Measurements from ENCODE around the gene ARV1.
"Not testable (repeated sequence)": the region's sequence is repeated elsewhere in the genome, so short reads cannot be mapped to it uniquely, and the experiment has no call there.

Gene ARV1

GRCh38 chr1:231041719-231042261 is 62.9 kb downstream of the ARV1 start:
- DNase-seq (ENCODE audit: low spot score), result no peak

GRCh38 chr1:231044588-231044987 is 65.7 kb downstream of the ARV1 start:
- no peak for DNase-seq (ENCODE audit: low spot score)

GRCh38 chr1:231045286-231045685 is 66.4 kb downstream of the ARV1 start:
- no peak for DNase-seq (ENCODE audit: low spot score)

- not testable (repeated sequence) for DNase-seq (ENCODE audit: low spot score)
Observed at GRCh38 chr1:231045921-231046729, 67.2 kb downstream of the ARV1 start.

GRCh38 chr1:231046730-231047395 is 68.0 kb downstream of the ARV1 start:
- no peak for DNase-seq (ENCODE audit: low spot score)

GRCh38 chr1:231047529-231047928 is 68.6 kb downstream of the ARV1 start:
- not testable (repeated sequence) for DNase-seq (ENCODE audit: low spot score)

GRCh38 chr1:231048419-231048818 is 69.5 kb downstream of the ARV1 start:
- DNase-seq (ENCODE audit: low spot score), result not testable (repeated sequence)

GRCh38 chr1:231049121-231049979 is 70.5 kb downstream of the ARV1 start:
- DNase-seq (ENCODE audit: low spot score), result no peak

Data from pons (tissue), 1 donor.